ENCODE results near the gene FAM107A.

FAM107A gene

GRCh38 chr3:58537412-58538301, 39.5 kb downstream of the FAM107A start:
- H3K4me3 ChIP-seq (ENCODE audit: low read depth, low read length): no peak overlapping the region
- no peak for DNase-seq (ENCODE audit: low read depth)
- TF ChIP-seq, protein P1, sequence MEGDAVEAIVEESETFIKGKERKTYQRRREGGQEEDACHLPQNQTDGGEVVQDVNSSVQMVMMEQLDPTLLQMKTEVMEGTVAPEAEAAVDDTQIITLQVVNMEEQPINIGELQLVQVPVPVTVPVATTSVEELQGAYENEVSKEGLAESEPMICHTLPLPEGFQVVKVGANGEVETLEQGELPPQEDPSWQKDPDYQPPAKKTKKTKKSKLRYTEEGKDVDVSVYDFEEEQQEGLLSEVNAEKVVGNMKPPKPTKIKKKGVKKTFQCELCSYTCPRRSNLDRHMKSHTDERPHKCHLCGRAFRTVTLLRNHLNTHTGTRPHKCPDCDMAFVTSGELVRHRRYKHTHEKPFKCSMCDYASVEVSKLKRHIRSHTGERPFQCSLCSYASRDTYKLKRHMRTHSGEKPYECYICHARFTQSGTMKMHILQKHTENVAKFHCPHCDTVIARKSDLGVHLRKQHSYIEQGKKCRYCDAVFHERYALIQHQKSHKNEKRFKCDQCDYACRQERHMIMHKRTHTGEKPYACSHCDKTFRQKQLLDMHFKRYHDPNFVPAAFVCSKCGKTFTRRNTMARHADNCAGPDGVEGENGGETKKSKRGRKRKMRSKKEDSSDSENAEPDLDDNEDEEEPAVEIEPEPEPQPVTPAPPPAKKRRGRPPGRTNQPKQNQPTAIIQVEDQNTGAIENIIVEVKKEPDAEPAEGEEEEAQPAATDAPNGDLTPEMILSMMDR (IDR thresholded peaks at IDR 0.05; ENCODE audit: low read depth, low read length, missing control alignments): no peak

DNA sequence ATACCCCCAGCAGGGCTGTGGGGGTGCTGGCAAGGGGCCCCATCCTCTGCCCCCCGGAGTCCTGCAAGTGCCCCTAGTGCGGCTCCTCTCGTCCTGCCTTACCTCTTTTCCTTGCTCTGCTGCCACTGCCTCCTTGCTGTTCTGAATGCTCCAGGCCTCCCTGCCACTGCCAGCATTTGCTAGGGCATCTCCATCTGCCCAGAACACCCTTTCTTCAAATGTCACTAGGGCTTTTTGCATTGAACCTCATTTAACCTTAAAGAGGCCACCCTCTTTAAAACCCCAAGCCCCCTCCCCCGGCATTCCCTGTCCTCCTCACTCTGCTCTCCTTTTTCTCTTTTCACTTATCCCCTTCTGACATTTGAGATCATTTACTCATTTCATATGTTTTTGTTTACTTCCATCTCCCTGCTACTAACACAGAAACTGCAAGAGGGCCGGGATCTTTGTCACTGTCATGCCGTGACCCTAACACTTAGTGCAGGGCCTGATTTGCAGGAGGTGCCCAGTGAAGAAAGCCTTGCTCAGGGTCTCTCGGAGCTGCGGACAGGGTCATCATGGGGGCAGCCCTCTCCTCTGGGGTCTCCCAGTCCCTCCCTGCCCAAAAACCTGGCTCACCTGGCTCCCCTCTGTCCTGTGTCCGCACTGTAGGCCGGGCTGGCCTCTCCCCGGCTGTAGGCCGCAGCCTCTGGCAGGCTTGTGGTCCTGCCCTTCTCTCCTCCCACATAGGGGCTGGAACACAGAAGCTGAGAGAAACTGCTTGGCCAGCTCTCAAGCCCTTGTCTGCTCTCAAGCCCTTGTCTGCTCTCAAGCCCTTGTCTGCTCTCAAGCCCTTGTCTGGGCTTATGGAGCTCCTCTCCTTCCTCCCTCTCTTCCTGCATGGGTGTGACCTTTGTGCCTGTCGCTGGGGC, 40.4 kb downstream of the FAM107A start, which contains the start of gene ACOX2:
Gene ACOX2 (minus strand): TSS at position 690 of the 911 bp plus-strand sequence. CDS start 2,084 bp downstream, outside the sequence.
- DNase-seq (ENCODE audit: low read depth): no peak
- H3K4me3 ChIP-seq (ENCODE audit: low read depth, low read length): no peak within 1 kb of the TSS
- TF ChIP-seq, protein P1 (IDR thresholded peaks at IDR 0.05; ENCODE audit: low read depth, low read length, missing control alignments): no peak

DNA sequence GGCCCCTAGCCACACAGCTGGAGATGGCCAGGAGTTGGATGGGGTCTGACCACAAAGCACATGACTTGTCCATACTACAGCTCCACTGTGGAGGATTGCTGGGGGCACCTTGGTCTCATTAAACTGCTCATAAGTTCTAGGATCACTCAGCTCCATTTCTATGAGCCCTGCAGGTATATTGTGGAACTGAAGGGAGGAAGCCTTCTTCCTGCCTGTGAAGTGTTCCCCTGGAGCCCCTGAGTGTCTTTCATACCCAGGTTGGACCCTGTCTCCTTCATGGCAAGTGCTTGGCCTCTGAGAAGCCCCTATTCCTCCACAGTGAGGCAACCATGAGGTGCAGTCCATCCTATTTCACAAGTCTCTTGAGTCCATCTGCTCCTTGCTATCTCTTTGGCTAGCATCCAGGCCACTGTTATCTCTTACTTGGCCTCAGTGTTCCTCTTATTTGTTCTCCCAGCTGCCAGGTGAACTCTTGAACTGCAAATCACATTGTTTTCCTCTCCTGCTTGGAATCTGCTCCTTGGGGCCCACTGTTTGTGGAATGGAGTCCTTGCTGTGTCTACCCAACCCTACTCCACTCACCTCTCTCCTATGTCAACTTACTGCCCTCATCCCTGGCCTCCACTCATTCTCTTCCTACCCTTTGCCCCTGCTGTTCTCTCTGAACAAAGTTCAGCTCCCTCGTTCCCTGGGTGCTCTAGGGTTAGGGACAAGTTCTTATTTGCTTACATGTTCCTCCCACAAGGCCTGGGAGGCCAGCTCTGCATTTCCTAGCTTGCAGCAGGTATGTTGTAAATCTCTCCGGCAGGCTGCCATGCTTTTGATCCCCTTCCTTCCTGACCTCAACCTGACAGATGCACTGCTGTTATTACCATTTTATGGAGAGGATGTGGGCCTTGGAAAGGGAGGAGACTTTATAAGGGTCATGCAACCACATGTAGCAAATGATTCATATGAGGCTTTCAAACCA, 41.4 kb downstream of the FAM107A start:
- no peak overlapping the region for H3K4me3 ChIP-seq (ENCODE audit: low read depth, low read length)
- DNase-seq (ENCODE audit: low read depth): no peak
- TF ChIP-seq, protein P1 (IDR thresholded peaks at IDR 0.05; ENCODE audit: low read depth, low read length, missing control alignments): no peak

DNA sequence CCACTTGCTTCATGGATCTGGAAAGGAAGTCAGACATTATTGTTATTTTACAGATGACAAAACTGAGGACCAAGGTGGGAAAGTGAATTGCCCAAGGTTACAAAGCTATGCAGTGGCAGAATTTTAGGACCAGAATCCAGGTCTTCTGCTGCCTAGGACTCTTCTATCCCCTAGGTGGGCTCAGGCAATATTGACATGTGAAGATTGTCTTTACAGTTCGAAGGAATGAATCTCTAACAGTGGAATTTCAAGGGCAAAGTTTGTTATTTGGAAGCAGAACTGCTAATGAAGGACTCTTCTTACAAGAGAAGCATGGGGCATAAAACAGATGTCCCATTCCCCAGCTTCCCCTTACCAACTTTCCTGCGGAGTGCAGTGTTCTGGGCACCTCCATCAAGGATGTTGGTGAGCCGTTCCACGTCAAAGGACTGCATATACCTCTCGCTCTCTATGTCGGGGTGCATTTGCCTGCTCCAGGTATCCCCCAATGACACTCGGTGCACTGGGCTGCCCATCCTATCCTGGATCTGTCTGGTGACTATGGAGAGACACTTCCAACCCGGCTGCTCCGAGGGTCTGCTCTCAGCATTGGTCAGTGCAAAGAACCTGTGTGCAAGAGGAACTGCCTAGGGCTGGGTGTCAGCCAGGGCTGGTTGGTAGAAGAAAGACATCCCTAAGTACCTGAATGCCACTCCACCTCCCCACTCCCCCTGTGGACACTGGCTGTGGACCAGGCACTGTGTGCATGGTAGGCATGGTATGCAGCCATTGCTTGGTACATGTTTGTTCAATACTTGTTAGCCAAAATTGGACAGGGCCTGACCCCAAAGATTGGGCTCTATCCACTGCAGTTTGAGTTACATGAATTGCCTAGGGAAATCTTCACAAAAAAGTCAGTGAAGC, 42.3 kb downstream of the FAM107A start:
- no peak for DNase-seq (ENCODE audit: low read depth)
- TF ChIP-seq, protein P1 (IDR thresholded peaks at IDR 0.05; ENCODE audit: low read depth, low read length, missing control alignments): peak; percentile 1
- H3K4me3 ChIP-seq (ENCODE audit: low read depth, low read length): no peak overlapping the region

- DNase-seq (ENCODE audit: low read depth): peak; percentile 16
- H3K4me3 ChIP-seq (ENCODE audit: low read depth, low read length): no peak overlapping the region
- TF ChIP-seq, protein P1 (IDR thresholded peaks at IDR 0.05; ENCODE audit: low read depth, low read length, missing control alignments): peak; percentile 95
Observed at GRCh38 chr3:58532794-58533220, 44.4 kb downstream of the FAM107A start.

Measured in GM12864 (cell line).